Progenitor cell of endocrine pancreas (in vitro differentiated cells): ENCODE data around the gene SHANK2. TPM values are rescaled to one million over a fixed set of nuclear protein-coding genes. Genes with fewer than 3 reads are reported as not detected.

Experiments used
- DNase-seq: peaks from one replicate; pipeline ENCODE4 v3.0.0; 2021; ENCODE audit warnings: low spot score; ENCODE audit not compliant: unreplicated experiment
- H3K27ac Mint-ChIP-seq: 2 replicates; pipeline ENCODE4 v1.8.0; 2021; ENCODE audit warnings: mild to moderate bottlenecking, moderate library complexity, mixed read lengths
- H3K27me3 Mint-ChIP-seq: 2 replicates; pipeline ENCODE4 v1.8.0; 2021; ENCODE audit warnings: mixed read lengths
- H3K36me3 Mint-ChIP-seq: 2 replicates; pipeline ENCODE4 v1.8.0; 2022; ENCODE audit warnings: mixed read lengths; ENCODE audit not compliant: insufficient read depth
- H3K4me1 Mint-ChIP-seq: 2 replicates; pipeline ENCODE4 v1.8.0; 2021; ENCODE audit warnings: low read depth, mixed read lengths
- H3K4me3 Mint-ChIP-seq: 2 replicates; pipeline ENCODE4 v1.8.0; 2021; ENCODE audit warnings: low read depth, mild to moderate bottlenecking, moderate library complexity, mixed read lengths
- H3K9me3 Mint-ChIP-seq: 2 replicates; pipeline ENCODE4 v1.8.0; 2021; ENCODE audit warnings: low read depth, mixed read lengths
- total RNA-seq: library from RNA; stranded (reverse); gene quantifications from 2 replicates; pipeline ENCODE4 v1.2.1, GENCODE V29; 2021
- TF ChIP-seq, protein P1 (sequence below): fragments of 200-600 bp; sonication (generic); IDR thresholded peaks from one replicate; pipeline ENCODE4 v1.5.0; 2021; ENCODE audit warnings: antibody characterized with exemption, mild to moderate bottlenecking; ENCODE audit not compliant: unreplicated experiment

Gene SHANK2
- total RNA-seq, 1 donor from 2014 or later: 104 TPM

DNA sequence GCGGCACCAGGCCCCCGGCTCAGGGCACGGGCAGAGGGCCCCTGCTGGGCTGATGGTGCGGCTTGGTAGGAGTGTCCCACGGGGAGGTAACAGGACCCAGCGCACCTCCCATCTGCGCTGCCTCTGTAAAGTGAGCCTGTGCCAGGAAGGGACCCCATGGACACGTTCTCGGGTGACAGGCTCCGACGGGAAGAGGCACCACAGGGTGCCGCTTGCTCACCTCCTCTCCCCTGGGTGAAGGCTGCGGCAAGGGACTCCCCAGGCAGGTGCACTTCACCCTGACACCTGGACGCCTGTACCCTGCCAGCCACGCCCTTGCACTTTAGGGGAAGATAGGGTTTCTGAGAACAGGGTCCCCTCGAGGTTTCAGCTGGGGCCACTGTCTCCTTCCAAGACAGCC is 48.1 kb downstream of the SHANK2 start:
- Mint-ChIP-seq H3K27me3 (no peaks in the 10 kb centered on the region), H3K4me1 (peaks cover 19% of the 10 kb centered on the region), H3K36me3 (peaks cover 15% of the 10 kb centered on the region), H3K27ac (no peak overlapping the region), H3K9me3 (no peaks in the 10 kb centered on the region), H3K4me3 (no peak overlapping the region)
- TF ChIP-seq, protein P1, sequence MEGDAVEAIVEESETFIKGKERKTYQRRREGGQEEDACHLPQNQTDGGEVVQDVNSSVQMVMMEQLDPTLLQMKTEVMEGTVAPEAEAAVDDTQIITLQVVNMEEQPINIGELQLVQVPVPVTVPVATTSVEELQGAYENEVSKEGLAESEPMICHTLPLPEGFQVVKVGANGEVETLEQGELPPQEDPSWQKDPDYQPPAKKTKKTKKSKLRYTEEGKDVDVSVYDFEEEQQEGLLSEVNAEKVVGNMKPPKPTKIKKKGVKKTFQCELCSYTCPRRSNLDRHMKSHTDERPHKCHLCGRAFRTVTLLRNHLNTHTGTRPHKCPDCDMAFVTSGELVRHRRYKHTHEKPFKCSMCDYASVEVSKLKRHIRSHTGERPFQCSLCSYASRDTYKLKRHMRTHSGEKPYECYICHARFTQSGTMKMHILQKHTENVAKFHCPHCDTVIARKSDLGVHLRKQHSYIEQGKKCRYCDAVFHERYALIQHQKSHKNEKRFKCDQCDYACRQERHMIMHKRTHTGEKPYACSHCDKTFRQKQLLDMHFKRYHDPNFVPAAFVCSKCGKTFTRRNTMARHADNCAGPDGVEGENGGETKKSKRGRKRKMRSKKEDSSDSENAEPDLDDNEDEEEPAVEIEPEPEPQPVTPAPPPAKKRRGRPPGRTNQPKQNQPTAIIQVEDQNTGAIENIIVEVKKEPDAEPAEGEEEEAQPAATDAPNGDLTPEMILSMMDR: no peak
- DNase-seq: no peak

DNA sequence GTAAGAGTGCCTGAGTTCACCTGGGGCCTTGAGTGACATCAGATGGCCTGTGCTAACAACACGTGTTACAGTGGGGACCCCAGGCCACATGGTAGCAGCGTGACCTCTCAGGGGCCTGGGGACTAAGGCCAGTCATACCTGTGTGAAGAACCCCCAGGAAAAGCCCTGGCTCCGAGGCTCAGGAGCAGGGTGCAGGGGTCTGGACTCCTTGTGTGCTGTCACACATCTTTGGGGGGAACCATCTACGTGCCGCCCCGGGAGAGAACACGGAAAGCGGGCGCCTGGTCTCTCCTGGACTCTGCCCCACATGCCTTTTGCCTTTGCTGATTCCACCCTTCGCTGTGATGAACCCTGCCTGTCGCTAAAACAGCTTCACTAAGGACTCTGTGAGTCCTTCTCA is 48.7 kb downstream of the SHANK2 start:
- peaks cover 12% of the 10 kb centered on the region for H3K36me3 Mint-ChIP-seq
- peaks cover 19% of the 10 kb centered on the region for H3K4me1 Mint-ChIP-seq
- DNase-seq: no peak
- TF ChIP-seq, protein P1: no peak
- H3K4me3 Mint-ChIP-seq: no peak overlapping the region
- no peaks in the 10 kb centered on the region for H3K9me3 Mint-ChIP-seq
- no peaks in the 10 kb centered on the region for H3K27me3 Mint-ChIP-seq
- no peak overlapping the region for H3K27ac Mint-ChIP-seq

DNA sequence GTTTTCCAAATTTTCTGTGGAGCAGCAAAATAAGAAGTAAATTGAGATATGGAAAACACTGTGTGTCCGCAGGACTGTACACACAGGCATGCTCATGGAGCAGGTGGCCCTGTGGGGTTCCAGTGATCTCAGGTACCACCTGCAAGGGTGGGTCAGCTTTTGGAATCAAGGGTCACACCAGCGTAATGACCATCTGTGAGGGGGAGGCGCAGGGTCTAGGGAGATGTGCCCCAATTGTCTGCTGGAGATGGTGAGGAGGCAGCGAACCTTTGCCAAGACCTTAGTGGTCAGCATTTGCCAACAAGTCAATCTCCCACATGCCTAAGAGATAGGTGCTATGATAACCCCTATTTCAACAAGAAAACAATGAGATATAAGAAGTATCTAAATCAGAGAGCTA is 49.4 kb downstream of the SHANK2 start:
- H3K36me3 Mint-ChIP-seq: peaks cover 8% of the 10 kb centered on the region
- H3K9me3 Mint-ChIP-seq: no peaks in the 10 kb centered on the region
- no peaks in the 10 kb centered on the region for H3K27me3 Mint-ChIP-seq
- TF ChIP-seq, protein P1: no peak
- peaks cover 18% of the 10 kb centered on the region for H3K4me1 Mint-ChIP-seq
- H3K27ac Mint-ChIP-seq: no peak overlapping the region
- DNase-seq: no peak
- H3K4me3 Mint-ChIP-seq: no peak overlapping the region

DNA sequence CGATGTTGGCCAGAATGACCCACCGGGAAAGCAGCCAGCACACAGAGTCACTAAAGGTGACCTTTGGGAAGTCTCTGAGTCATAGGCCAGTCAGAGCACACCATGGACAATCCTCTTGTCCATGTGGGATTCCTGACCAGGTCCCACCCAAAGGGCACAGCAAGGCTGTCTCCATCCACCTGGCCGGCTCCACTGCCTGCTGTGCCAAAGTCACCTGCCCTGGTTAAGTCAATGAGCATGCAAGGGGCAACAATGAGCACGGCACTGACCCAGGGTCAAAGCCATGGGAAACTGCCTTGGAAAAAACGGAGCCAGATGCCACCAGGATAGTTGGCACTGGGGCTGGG is 49.8 kb downstream of the SHANK2 start:
- H3K27me3 Mint-ChIP-seq: no peaks in the 10 kb centered on the region

More for the DNA sequence above, 49.8 kb downstream of the SHANK2 start:
- peaks cover 6% of the 10 kb centered on the region for H3K36me3 Mint-ChIP-seq
- peaks cover 14% of the 10 kb centered on the region for H3K4me1 Mint-ChIP-seq
- no peak for DNase-seq
- TF ChIP-seq, protein P1: no peak
- no peaks in the 10 kb centered on the region for H3K9me3 Mint-ChIP-seq
- H3K27ac Mint-ChIP-seq: no peak overlapping the region
- no peak overlapping the region for H3K4me3 Mint-ChIP-seq

Other genes with a start within 250 kb of the SHANK2 start
- gene DHCR7, start 195.8 kb upstream of the SHANK2 start, total RNA-seq: 137 and 140 TPM in 2 replicates
- gene NADSYN1, start 200.6 kb upstream of the SHANK2 start, total RNA-seq: 72.0 and 79.2 TPM in 2 replicates